Erythroblast (primary cell): ENCODE measurements around the gene LGR4.

Experiments used
- GATA1 ChIP-seq: IDR thresholded peaks from 2 replicates; pipeline ENCODE4 v1.6.1; 2011; ENCODE audit warnings: low read depth, mild to moderate bottlenecking, control low read depth, low read length, moderate library complexity
- POLR2A ChIP-seq: IDR thresholded peaks from 2 replicates; pipeline ENCODE4 v1.6.1; 2011; ENCODE audit warnings: mild to moderate bottlenecking, low read length

- TF ChIP-seq POLR2A (no peak), GATA1 (no peak)
Measured at GRCh38 chr11:27443227-27443626, 29.4 kb downstream of the LGR4 start.
